HG02571 (cell line): ENCODE measurements around the gene PMEL.

Experiments
- ATAC-seq: cut with Tn5 transposase; IDR thresholded peaks from one replicate; pipeline ENCODE4 v1.9.1; 2021; ENCODE audit warnings: mild to moderate bottlenecking, moderate library complexity; ENCODE audit not compliant: unreplicated experiment

The PMEL gene

DNA sequence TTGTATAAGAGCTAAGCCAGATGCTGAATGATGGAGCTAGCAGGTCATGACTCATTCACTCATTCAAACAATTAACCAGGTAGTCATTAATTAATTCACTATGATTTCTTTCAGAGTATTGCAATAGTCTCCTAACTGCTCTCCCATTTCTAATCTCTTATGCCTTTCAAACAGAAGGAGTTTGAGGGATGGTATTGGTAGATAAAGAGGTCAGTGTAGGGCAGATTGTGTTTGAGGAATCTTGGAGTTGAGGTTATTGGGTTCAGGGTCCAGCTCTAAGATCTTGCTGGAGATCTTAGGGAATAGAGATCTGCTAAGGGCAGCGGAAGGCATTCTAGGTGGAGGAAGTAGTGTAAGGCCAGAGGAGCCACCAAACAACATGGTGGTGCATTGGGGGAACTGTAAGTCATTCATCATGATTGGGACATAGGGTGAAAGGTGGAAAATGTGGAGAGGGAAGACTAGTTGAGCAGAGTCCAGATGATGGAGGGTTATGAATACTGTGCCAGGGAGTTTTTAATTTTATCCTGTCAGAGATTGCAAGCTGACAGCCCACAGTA lies 23.2 kb downstream of the PMEL start:
- no peak for ATAC-seq

- ATAC-seq: no peak
Measured at GRCh38 chr12:55942055-55942454, 23.8 kb downstream of the PMEL start.

DNA sequence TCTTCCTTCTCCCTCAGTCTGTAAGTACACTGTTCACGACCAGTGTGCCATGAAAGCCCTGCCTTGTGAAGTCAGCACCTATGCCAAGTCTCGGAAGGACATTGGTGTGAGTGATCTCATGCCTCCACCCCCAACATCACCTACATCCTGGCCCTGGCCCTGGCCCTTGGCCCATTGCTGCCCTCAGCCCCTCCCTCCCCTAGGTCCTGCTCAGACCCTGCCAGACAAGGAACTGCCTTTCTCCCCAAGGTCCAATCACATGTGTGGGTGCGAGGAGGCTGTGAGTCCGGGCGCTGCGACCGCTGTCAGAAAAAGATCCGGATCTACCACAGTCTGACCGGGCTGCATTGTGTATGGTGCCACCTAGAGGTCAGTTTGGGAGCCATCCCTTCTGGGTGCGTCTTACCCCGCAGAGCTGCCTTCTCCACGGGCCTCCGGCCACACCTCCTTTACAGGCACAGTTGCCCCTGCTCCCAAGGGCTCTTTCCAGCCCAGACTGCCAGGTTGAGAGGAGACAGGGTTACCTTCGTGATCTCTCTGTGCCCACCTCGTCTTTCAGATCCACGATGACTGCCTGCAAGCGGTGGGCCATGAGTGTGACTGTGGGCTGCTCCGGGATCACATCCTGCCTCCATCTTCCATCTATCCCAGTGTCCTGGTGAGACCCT lies 25.6 kb downstream of the PMEL start:
- peak; percentile 98 for ATAC-seq

- ATAC-seq: no peak
Measured at GRCh38 chr12:55938826-55939501, 26.9 kb downstream of the PMEL start.

DNA sequence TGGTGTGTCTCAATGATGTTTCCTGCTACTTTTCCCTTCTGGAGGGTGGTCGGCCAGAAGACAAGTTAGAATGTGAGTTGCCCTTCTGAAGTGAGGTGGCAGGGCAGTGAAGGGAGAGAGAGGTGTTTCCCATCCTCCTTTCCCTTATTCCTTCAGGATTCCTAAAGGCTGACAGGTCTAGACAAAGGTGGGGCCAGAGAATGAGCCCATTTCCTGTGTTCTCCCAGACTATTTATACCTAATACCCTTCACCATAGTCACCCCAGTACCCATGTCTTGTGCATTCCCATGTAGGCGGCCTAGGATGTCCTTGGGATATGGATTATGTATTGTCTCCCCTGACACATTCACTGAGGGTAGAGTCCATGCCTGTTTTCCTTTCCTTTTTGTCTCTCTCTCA lies 27.9 kb downstream of the PMEL start:
- no peak for ATAC-seq

DNA sequence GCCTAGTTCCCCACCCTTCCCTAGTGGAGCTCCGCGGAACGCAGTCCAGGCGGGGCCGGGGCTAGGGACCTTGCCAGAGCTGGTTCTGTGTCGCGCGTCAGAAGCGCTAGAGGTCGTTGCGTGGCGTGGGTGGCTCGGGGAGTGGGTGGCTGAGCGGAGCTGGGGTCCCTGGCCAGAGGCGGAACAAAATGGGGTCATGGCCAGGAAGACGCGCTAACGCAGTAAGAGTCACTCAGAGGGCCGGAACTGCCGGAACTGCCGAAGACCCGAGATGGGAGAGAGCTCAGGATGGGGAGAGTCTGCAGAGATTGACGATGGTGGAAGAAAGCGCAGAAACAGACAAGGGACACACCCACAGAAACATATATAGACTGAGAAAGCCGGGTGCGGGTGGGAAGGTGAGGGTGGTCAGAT lies 30.1 kb downstream of the PMEL start:
- no peak for ATAC-seq

DNA sequence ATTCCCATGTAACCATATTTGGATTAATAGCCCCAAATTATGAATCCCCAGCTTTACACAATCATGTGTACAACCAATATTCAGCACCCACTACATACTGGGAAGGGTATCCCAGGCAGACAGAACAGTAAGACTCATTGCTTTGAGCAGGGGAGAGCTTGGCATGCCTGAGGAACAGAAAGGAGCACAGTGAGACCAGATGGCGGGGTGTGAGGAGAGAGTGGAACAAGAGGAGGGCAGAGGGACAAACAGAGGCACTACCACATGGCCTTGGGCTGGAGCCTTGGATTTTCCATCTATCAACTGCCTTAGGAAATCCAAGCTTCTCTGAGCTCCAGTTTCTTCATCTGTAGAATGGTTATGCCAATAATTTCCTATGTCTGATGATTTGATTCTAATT lies 31.1 kb downstream of the PMEL start:
- ATAC-seq: no peak

DNA sequence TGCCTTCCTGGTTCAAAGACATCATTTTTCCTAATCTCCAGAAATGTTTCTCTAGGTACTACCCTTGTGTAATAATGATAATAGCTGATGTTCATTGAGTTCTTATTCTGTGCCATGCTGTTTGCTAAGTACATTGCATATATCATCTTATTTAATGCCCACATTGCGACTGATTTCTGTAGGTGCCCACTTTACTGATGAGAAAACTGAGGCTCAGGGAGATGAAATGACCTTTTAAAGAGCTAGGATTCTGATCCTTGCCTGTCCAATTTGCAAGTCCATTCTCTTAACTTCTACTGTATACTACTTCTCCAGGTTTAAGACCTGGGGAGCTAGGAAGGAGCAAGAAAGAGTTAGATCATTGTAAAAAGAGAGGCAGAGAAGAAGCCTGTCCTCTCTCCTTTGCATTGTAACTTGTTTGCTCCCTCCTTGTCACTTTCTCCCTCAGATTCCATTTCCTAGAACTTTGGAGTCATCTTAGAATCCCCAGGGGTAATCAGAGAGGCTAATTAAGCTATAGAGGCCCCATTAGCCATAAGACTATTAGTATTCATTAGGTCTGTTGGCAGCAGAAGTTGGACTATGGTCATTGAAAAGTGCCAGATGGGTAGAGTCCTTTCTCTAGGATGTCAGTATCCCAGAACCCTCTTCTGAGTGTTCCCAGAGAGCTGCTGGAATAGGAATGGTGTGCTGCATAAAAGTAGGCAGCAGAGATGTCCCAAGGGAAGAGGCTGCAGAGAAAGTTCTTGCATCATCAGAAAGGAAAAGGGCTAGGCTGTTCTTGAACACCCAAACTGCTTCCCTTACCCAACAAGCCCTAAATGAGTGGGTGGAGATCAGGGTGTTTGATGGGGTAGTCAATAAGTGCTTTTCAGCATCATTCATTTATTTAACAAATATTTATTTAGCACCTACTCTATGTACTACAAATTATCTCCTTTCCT lies 31.8 kb downstream of the PMEL start:
- ATAC-seq: no peak

GRCh38 chr12:55933169-55933798 lies 32.6 kb downstream of the PMEL start:
- ATAC-seq: no peak

- no peak for ATAC-seq
Measured at GRCh38 chr12:55932551-55932910, 33.3 kb downstream of the PMEL start.

GRCh38 chr12:55931780-55932550 lies 33.9 kb downstream of the PMEL start:
- ATAC-seq: no peak

- ATAC-seq: no peak
Measured at GRCh38 chr12:55931317-55931779, 34.5 kb downstream of the PMEL start.

- ATAC-seq: no peak
Measured at GRCh38 chr12:55930771-55931316, 35.0 kb downstream of the PMEL start, which contains the start of gene DGKA. TSS of gene DGKA (plus strand) at chr12:55931162. CDS start at chr12:55936504, 5,342 bp downstream.

DNA sequence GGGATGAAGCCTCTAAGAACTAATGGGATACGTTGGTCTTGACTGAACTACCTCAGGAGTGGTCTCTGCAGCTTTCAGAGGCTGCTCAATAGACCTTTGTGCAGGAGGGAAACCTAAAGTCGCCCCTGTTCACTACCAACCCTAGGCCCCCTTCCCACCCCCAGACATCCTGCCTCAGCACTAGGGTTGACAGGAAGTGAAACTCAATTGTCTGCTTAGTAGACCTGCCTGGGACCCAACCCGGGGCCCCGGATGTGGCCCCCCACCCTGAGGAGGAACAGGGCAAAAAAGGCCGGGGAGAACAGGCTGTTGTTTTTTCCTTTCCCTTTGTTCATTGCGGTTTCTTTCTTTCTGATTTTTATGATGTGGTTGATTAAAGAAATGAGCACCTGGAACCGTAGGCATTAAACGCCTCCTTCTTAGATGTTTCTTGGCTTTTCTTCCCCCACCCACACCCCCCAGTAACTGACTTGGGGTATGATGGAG lies 36.5 kb downstream of the PMEL start:
- no peak for ATAC-seq

DNA sequence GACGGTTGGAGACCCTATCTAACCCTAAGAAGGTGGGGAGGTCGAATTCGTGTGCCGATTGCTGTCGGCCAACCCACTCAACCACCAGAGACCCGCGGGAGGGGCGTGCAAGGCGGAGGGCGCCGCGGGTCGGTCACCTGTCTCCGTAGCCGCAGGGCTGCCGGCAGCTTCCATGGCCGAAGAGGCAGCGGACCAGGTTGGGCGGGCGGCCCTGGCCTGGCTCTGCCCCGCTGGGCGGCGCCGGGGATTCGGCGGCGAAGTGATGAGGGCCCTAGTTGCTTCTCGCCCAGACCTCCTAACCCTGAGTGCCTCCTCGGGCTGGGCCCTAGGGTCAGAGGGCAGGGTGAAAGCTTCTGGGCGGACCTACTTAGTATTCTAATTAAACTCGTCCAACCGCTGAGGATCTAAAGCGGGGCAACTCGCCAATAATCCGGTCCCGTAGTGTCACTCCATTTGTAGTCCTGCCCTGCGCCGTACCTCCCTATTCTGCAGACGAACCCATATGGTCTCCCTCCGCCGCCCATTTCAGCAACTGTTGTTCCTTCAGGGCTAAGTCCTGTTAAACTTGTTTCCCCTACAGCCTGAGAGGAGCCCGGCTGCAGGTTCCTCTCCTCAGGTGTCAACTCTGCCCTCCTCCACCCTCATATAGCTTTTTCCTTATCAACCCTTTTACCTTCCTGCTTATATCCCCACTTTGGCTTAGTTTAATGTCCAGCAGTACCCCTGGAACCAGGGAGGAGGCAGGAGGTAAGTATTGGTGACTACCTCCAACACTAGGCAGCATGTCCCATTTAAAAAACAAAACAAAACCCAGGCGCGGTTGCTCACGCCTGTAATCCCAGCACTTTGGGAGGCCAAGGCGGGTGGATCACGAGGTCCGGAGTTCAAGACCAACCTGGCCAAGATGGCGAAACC lies 38.0 kb downstream of the PMEL start, which contains the start of gene PYM1:
Gene PYM1, minus strand, starts transcription at position 307 of the 915 bp plus-strand sequence. Its CDS starts 133 bp downstream, at position 174.
- peak; percentile 38 for ATAC-seq

GRCh38 chr12:55926738-55927587 lies 38.9 kb downstream of the PMEL start:
- peak; percentile 51 for ATAC-seq
